HepG2 (cell line): ENCODE results near the gene STK10. TPM values are rescaled to one million over a fixed set of nuclear protein-coding genes. Genes with fewer than 3 reads are reported as not detected.

ENCODE experiments used
- ATAC-seq: fragments of 200-7000 bp; cut with Tn5 transposase; 3 replicates; pipeline ENCODE4 v1.9.1; 2020; ENCODE audit warnings: mild to moderate bottlenecking, moderate library complexity
- BruUV-seq: library from RNA; stranded (reverse); fragments of 400-500 nt; replicated peaks from 2 replicates; lab custom pipeline; 2021; lab: Mats Ljungman, UMichigan
- CTCF ChIA-PET: fragments of 300-600 bp; formaldehyde crosslinking; extraction: SDS; loops from one replicate; lab custom pipeline; 2021; ENCODE audit warnings: low total read pairs, inconsistent platforms, low intra/inter-chr PET ratio; lab: Yijun Ruan, JAX
- POLR2A ChIA-PET: fragments of 350-600 bp; sonication (Branson Sonifier 250); formaldehyde crosslinking; loops from one replicate; lab custom pipeline; 2020; ENCODE audit warnings: antibody characterized with exemption, inconsistent platforms; lab: Yijun Ruan, JAX
- DNase-seq: peaks from one replicate; pipeline ENCODE4 v3.0.0-alpha.2; 2015; ENCODE audit warnings: low spot score
- FAIRE-seq: peaks from 3 replicates; lab custom pipeline; 2011; peaks lifted over from hg19 to GRCh38; lab: Jason Lieb, UNC
- H2AFZ ChIP-seq: one replicate; pipeline ENCODE4 v1.6.1; 2011; ENCODE audit warnings: low read length, inconsistent platforms
- H3K27ac ChIP-seq: fragments of 300-600 bp; 3 replicates; pipeline ENCODE4 v1.8.0; 2011; ENCODE audit warnings: mixed run types, mild to moderate bottlenecking, mixed read lengths, low read length, inconsistent platforms; ENCODE audit not compliant: insufficient read depth; ENCODE audit errors: extremely low read length
- H3K27me3 ChIP-seq, 2 experiments: fragments of 200-600 bp in 1 of 2; 2 replicates in 1 of 2; 3 replicates in 1 of 2; pipeline versions ENCODE4 v1.6.0 to v1.8.0; 2011; ENCODE audit warnings: low read length in 2 of 2, mild to moderate bottlenecking in 2 of 2, moderate library complexity in 2 of 2, inconsistent platforms in 1 of 2; ENCODE audit not compliant: insufficient read depth in 2 of 2, control insufficient read depth in 1 of 2
- H3K36me3 ChIP-seq, 2 experiments: fragments of 200-600 bp in 1 of 2; replicated peaks in 1 of 2; 2 replicates in 1 of 2; 3 replicates in 1 of 2; pipeline versions ENCODE4 v1.5.1 to v1.8.0; 2011; ENCODE audit warnings: low read length in 2 of 2, inconsistent platforms in 1 of 2; ENCODE audit not compliant: insufficient read depth in 2 of 2, control insufficient read depth in 1 of 2
- H3K4me1 ChIP-seq: 2 replicates; pipeline ENCODE4 v1.5.1; 2012; ENCODE audit warnings: low read length, inconsistent platforms; ENCODE audit not compliant: insufficient read depth
- H3K4me2 ChIP-seq: 2 replicates; pipeline ENCODE4 v1.6.0; 2011; ENCODE audit warnings: low read depth, low read length, inconsistent platforms
- H3K4me3 ChIP-seq, 3 experiments: fragments of 200-600 bp in 1 of 3; sonication (generic), shearing (Covaris generic) in 1 of 3; replicated peaks in 1 of 3; 2 replicates each; pipeline ENCODE4 v1.5.1; 2011 to 2016; ENCODE audit warnings: low read length in 3 of 3, inconsistent platforms in 2 of 3, low read depth in 2 of 3, mild to moderate bottlenecking in 2 of 3, control low read depth in 1 of 3, mixed read lengths in 1 of 3; ENCODE audit not compliant: insufficient read depth in 1 of 3
- H3K79me2 ChIP-seq: one replicate; pipeline ENCODE4 v1.6.1; 2011; ENCODE audit warnings: low read length, inconsistent platforms; ENCODE audit not compliant: insufficient read depth
- H3K9ac ChIP-seq: 2 replicates; pipeline ENCODE4 v1.6.0; 2011; ENCODE audit warnings: mild to moderate bottlenecking, low read depth, low read length, inconsistent platforms; ENCODE audit not compliant: insufficient read depth
- H3K9me3 ChIP-seq: 2 replicates; pipeline ENCODE4 v1.5.1; 2012; ENCODE audit warnings: mild to moderate bottlenecking, low read length
- H4K20me1 ChIP-seq: 2 replicates; pipeline ENCODE4 v1.6.0; 2011; ENCODE audit warnings: inconsistent platforms, mild to moderate bottlenecking, low read length, moderate library complexity; ENCODE audit not compliant: insufficient read depth
- DNMT3B ChIP-seq: conservative IDR thresholded peaks from 2 replicates; pipeline ENCODE4 v1.6.1; 2016; ENCODE audit warnings: missing biosample characterization, control low read depth
- HBP1 ChIP-seq: IDR thresholded peaks from 2 replicates; pipeline ENCODE4 v1.6.1; 2016; ENCODE audit warnings: low read depth, control low read depth
- MTA3 ChIP-seq: sonication (generic); formaldehyde crosslinking; IDR thresholded peaks from 2 replicates; pipeline ENCODE4 v1.4.0; 2020; ENCODE audit warnings: missing genetic modification reagents
- PRMT3 ChIP-seq: sonication (generic); formaldehyde crosslinking; IDR thresholded peaks from 2 replicates; pipeline ENCODE4 v1.8.1; 2022; ENCODE audit warnings: low read depth, mild to moderate bottlenecking, moderate library complexity, missing genetic modification reagents, borderline replicate concordance
- RXRB ChIP-seq: IDR thresholded peaks from 2 replicates; pipeline ENCODE4 v1.6.1; 2016; ENCODE audit warnings: borderline replicate concordance, missing genetic modification reagents, missing compliant biosample characterization
- ZNF230 ChIP-seq: sonication (generic); formaldehyde crosslinking; IDR thresholded peaks from 2 replicates; pipeline ENCODE4 v1.4.0; 2020; ENCODE audit warnings: mild to moderate bottlenecking, missing genetic modification reagents
- ZNF430 ChIP-seq: sonication (generic); formaldehyde crosslinking; IDR thresholded peaks from 2 replicates; pipeline ENCODE4 v1.9.0; 2021; ENCODE audit warnings: mild to moderate bottlenecking, missing genetic modification reagents
- ZNF556 ChIP-seq: sonication (generic); formaldehyde crosslinking; IDR thresholded peaks from 2 replicates; pipeline ENCODE4 v1.4.0; 2020; ENCODE audit warnings: mild to moderate bottlenecking, missing genetic modification reagents, borderline replicate concordance
- ZNF746 ChIP-seq: sonication (generic); formaldehyde crosslinking; IDR thresholded peaks from 2 replicates; pipeline ENCODE4 v1.8.0; 2022; ENCODE audit warnings: mild to moderate bottlenecking, missing genetic modification reagents
- ZNF768 ChIP-seq: sonication (generic); formaldehyde crosslinking; IDR thresholded peaks from 2 replicates; pipeline ENCODE4 v1.4.0; 2020; ENCODE audit warnings: missing genetic modification reagents
- WGBS: methylation state at CpG from one replicate; pipeline ENCODE4 v1.1.6; 2017; ENCODE audit warnings: low lambda C conversion rate; 5-methylcytosine and 5-hydroxymethylcytosine counted together
- in situ Hi-C: cut with HindIII; loops from 2 replicates; pipeline ENCODE4 v1.10.0; 2017; ENCODE audit warnings: low pct_unique_long_range_greater_than_20kb; ENCODE audit not compliant: extremely low pct_ligation_motif_present
- intact Hi-C: fragments of 100-400 bp; cut with micrococcal nuclease; formaldehyde crosslinking; loops from one replicate; pipeline ENCODE4 v1.10.0; 2022; ENCODE audit not compliant: unreplicated experiment
- polyA plus RNA-seq, 8 experiments: library from polyadenylated mRNA; depleted of rRNA in 3 of 8; stranded (reverse) in 7 of 8; unstranded in 1 of 8; fragments of >200 nt; fragmentation: Illumina TruSeq in 4 of 8; extraction: Trizol in 4 of 8; gene quantifications; 2 replicates each; pipeline versions ENCODE4 v1.2.1 to v1.2.3, GENCODE V29; 2011 to 2016; ENCODE audit warnings: low read depth in 4 of 8, missing spikeins in 1 of 8, mixed read lengths in 1 of 8; ENCODE audit not compliant: insufficient read depth in 1 of 8
- total RNA-seq, 5 experiments: library from RNA; depleted of rRNA; stranded (reverse); fragments of >200 nt; fragmentation: Illumina TruSeq; extraction: Trizol; gene quantifications; 2 replicates each; pipeline ENCODE4 v1.2.3, GENCODE V29; 2016; ENCODE audit warnings: low read depth in 1 of 5
- TF ChIP-seq, protein P1 (sequence below): sonication (generic); formaldehyde crosslinking; IDR thresholded peaks from 2 replicates; pipeline ENCODE4 v1.5.0; 2020; ENCODE audit warnings: mild to moderate bottlenecking, missing genetic modification reagents
- TF ChIP-seq, protein P2 (sequence below): sonication (generic); formaldehyde crosslinking; IDR thresholded peaks from 2 replicates; pipeline ENCODE4 v1.8.1; 2023; ENCODE audit warnings: mild to moderate bottlenecking, missing genetic modification reagents
- TF ChIP-seq, protein P3 (sequence below): sonication (generic); formaldehyde crosslinking; IDR thresholded peaks from 2 replicates; pipeline ENCODE4 v1.8.0; 2022; ENCODE audit warnings: mild to moderate bottlenecking, missing genetic modification reagents, moderate library complexity

STK10 gene
- total and polyA plus RNA-seq, 2 of the 13 experiments (the other 11 are each of a cell fraction or from before 2014, with no cell fraction given) = 7.0 to 7.2 TPM

- no TSS peak for BruUV-seq
- Histone ChIP-seq H3K79me2 (no peaks in the 10 kb centered on the region), H3K27ac (no peak overlapping the region), H3K4me2 (no peak overlapping the region), H3K4me3 (no peak overlapping the region), H3K9me3 (no peaks in the 10 kb centered on the region), H3K27me3 (no peaks in the 10 kb centered on the region), H4K20me1 (no peaks in the 10 kb centered on the region), H3K4me1 (peaks cover 28% of the 10 kb centered on the region), H2AFZ (no peak overlapping the region), H3K36me3 (peaks cover 2 to 6% of the 10 kb centered on the region in 2 experiments; a peak in 2 of 5 replicates), H3K9ac (no peak overlapping the region)
- WGBS = over 99% methylated on average over 9 of the region's 17 CpGs
- CTCF ChIA-PET = interaction anchor here (3.2 kb wide), 1 partner anchor 83 kb away, joined by 40 read pairs; the partner anchor contains the start of gene STK10
- no peak for TF ChIP-seq ZNF230 (CRISPR knock-in tag)
- no peak for TF ChIP-seq DNMT3B
- TF ChIP-seq, protein P1, sequence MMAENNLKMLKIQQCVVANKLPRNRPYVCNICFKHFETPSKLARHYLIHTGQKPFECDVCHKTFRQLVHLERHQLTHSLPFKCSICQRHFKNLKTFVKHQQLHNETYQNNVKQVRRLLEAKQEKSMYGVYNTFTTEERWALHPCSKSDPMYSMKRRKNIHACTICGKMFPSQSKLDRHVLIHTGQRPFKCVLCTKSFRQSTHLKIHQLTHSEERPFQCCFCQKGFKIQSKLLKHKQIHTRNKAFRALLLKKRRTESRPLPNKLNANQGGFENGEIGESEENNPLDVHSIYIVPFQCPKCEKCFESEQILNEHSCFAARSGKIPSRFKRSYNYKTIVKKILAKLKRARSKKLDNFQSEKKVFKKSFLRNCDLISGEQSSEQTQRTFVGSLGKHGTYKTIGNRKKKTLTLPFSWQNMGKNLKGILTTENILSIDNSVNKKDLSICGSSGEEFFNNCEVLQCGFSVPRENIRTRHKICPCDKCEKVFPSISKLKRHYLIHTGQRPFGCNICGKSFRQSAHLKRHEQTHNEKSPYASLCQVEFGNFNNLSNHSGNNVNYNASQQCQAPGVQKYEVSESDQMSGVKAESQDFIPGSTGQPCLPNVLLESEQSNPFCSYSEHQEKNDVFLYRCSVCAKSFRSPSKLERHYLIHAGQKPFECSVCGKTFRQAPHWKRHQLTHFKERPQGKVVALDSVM (CRISPR knock-in tag) = no peak
- TF ChIP-seq ZNF430 (CRISPR knock-in tag) = no peak
- TF ChIP-seq MTA3 (CRISPR knock-in tag) = no peak
- TF ChIP-seq, protein P2, sequence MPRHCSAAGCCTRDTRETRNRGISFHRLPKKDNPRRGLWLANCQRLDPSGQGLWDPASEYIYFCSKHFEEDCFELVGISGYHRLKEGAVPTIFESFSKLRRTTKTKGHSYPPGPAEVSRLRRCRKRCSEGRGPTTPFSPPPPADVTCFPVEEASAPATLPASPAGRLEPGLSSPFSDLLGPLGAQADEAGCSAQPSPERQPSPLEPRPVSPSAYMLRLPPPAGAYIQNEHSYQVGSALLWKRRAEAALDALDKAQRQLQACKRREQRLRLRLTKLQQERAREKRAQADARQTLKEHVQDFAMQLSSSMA = no peak
- TF ChIP-seq ZNF556 (CRISPR knock-in tag) = no peak
- TF ChIP-seq ZNF746 = no peak
- no peak for TF ChIP-seq RXRB
- no peak for TF ChIP-seq HBP1 (CRISPR knock-in tag)
- TF ChIP-seq, protein P3, sequence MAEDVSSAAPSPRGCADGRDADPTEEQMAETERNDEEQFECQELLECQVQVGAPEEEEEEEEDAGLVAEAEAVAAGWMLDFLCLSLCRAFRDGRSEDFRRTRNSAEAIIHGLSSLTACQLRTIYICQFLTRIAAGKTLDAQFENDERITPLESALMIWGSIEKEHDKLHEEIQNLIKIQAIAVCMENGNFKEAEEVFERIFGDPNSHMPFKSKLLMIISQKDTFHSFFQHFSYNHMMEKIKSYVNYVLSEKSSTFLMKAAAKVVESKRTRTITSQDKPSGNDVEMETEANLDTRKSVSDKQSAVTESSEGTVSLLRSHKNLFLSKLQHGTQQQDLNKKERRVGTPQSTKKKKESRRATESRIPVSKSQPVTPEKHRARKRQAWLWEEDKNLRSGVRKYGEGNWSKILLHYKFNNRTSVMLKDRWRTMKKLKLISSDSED (CRISPR knock-in tag) = no peak
- TF ChIP-seq ZNF768 (CRISPR knock-in tag) = no peak
- no peak for TF ChIP-seq PRMT3 (CRISPR knock-in tag)
- FAIRE-seq (no peak), DNase-seq (no peak), ATAC-seq (no peak)
- intact Hi-C loops = no loop called here
- POLR2A ChIA-PET = interaction anchor here (1.3 kb wide), 1 partner anchor 83 kb away, joined by 3 read pairs; the partner anchor contains the start of gene STK10
- in situ Hi-C loops = loop anchor here (10.0 kb wide), 1 partner anchor 180 kb away; the partner anchor contains the start of gene UBTD2
Measured at GRCh38 chr5:172104801-172105701, 83.0 kb downstream of the STK10 start.
